Chondrocyte (in vitro differentiated cells): ENCODE results near the gene CREBRF. TPM values are rescaled to one million over a fixed set of nuclear protein-coding genes. Genes with fewer than 3 reads are reported as not detected.

ENCODE experiments used
- DNase-seq: peaks from one replicate; pipeline ENCODE4 v3.0.0; 2021; ENCODE audit warnings: mixed read lengths, low spot score
- H3K27ac Mint-ChIP-seq: one replicate; pipeline ENCODE4 v1.8.0; 2021; ENCODE audit warnings: mild to moderate bottlenecking, moderate library complexity, mixed read lengths; ENCODE audit not compliant: unreplicated experiment
- H3K27me3 Mint-ChIP-seq: 2 replicates; pipeline ENCODE4 v1.8.0; 2021; ENCODE audit warnings: low read depth, mixed read lengths
- H3K36me3 Mint-ChIP-seq: 2 replicates; pipeline ENCODE4 v1.8.0; 2021; ENCODE audit warnings: low read depth, mixed read lengths
- H3K4me1 Mint-ChIP-seq: 2 replicates; pipeline ENCODE4 v1.8.0; 2021; ENCODE audit warnings: low read depth, mild to moderate bottlenecking, mixed read lengths
- H3K4me3 Mint-ChIP-seq: one replicate; pipeline ENCODE4 v1.8.0; 2021; ENCODE audit warnings: mild to moderate bottlenecking, moderate library complexity, mixed read lengths; ENCODE audit not compliant: unreplicated experiment
- H3K9me3 Mint-ChIP-seq: 2 replicates; pipeline ENCODE4 v1.8.0; 2021; ENCODE audit warnings: low read depth, mixed read lengths
- total RNA-seq: library from RNA; stranded (reverse); gene quantifications from 3 replicates; pipeline ENCODE4 v1.2.1, GENCODE V29; 2021
- TF ChIP-seq, protein P1 (sequence below): fragments of 200-600 bp; sonication (generic); IDR thresholded peaks from 2 replicates; pipeline ENCODE4 v1.5.0; 2021; ENCODE audit warnings: antibody characterized with exemption, mild to moderate bottlenecking, moderate library complexity

The CREBRF gene
- total RNA-seq, 1 donor from 2014 or later, result 14.7 TPM

DNA sequence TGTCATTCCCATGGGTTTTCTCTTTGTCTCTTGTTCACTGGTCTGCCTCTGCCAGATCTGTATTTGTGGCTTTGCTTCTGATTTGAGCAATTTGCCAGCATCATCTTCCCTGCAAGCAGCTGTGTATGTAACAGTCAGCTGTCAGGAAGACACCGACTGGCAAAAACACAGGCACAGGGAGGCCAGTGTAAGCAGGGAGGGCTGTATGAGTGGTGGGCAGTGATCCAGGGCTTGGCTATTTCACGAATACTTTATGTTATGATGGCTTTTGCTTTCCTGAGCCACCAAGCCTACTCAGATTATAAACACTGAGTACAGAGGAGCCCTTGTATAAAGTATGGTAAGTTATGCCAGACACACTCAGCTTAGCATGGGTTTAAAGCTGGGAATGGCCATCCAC, 99.8 kb downstream of the CREBRF start:
- H3K27me3 Mint-ChIP-seq, result no peaks in the 10 kb centered on the region
- peaks cover 17% of the 10 kb centered on the region for H3K36me3 Mint-ChIP-seq
- no peak overlapping the region for H3K27ac Mint-ChIP-seq
- H3K4me1 Mint-ChIP-seq, result no peaks in the 10 kb centered on the region
- H3K9me3 Mint-ChIP-seq, result no peaks in the 10 kb centered on the region
- H3K4me3 Mint-ChIP-seq, result no peak overlapping the region
- TF ChIP-seq, protein P1, sequence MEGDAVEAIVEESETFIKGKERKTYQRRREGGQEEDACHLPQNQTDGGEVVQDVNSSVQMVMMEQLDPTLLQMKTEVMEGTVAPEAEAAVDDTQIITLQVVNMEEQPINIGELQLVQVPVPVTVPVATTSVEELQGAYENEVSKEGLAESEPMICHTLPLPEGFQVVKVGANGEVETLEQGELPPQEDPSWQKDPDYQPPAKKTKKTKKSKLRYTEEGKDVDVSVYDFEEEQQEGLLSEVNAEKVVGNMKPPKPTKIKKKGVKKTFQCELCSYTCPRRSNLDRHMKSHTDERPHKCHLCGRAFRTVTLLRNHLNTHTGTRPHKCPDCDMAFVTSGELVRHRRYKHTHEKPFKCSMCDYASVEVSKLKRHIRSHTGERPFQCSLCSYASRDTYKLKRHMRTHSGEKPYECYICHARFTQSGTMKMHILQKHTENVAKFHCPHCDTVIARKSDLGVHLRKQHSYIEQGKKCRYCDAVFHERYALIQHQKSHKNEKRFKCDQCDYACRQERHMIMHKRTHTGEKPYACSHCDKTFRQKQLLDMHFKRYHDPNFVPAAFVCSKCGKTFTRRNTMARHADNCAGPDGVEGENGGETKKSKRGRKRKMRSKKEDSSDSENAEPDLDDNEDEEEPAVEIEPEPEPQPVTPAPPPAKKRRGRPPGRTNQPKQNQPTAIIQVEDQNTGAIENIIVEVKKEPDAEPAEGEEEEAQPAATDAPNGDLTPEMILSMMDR, result no peak
- DNase-seq, result no peak

- no peak for DNase-seq
- Mint-ChIP-seq H3K27ac (no peak overlapping the region), H3K9me3 (no peaks in the 10 kb centered on the region), H3K4me1 (no peaks in the 10 kb centered on the region), H3K36me3 (peaks cover 19% of the 10 kb centered on the region), H3K27me3 (no peaks in the 10 kb centered on the region), H3K4me3 (no peak overlapping the region)
- TF ChIP-seq, protein P1, result no peak
Observed at GRCh38 chr5:173158366-173158765, 102.2 kb downstream of the CREBRF start.

DNA sequence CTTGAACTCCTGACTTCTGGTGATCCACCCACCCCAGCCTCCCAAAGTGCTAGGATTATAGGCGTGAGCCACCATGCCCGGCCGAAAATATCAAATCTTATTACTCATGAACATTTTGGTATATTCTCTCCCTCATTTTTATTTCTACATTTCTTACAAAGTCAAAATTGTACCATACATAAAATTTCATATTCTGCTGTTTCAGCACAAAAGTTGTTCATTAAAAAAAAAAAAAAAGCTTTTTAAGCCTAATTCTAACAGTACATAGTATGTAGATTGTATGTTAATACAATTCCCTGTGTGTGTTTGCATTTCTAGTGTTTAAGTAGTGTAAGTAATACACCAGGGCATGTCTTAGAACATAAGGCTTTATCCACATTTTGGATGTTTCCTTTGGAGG, 103.1 kb downstream of the CREBRF start:
- DNase-seq, result no peak
- peaks cover 19% of the 10 kb centered on the region for H3K36me3 Mint-ChIP-seq
- TF ChIP-seq, protein P1, result no peak
- no peak overlapping the region for H3K27ac Mint-ChIP-seq
- H3K4me1 Mint-ChIP-seq, result no peaks in the 10 kb centered on the region
- H3K4me3 Mint-ChIP-seq, result no peak overlapping the region
- no peaks in the 10 kb centered on the region for H3K27me3 Mint-ChIP-seq
- H3K9me3 Mint-ChIP-seq, result no peaks in the 10 kb centered on the region

DNA sequence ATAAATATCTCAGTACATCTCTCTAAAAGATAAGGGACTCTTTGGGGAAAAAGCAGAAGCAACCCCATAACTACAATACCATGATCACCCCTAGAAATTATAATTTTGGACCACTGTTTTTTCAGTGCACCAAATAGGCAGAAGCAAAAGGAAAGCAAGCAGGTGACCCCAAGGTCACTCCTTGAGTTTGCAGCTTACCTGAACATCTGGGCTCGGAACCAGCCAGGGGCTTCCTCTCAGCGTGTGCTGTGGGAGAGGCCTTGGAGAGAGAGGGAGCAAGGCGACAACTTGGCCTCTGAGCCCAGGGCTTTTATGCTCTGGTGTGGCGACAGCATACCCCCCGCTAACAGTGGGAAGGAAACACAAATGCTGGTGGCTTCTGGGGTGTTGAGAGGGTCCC, 105.0 kb downstream of the CREBRF start:
- Mint-ChIP-seq H3K36me3 (peaks cover 18% of the 10 kb centered on the region), H3K9me3 (no peaks in the 10 kb centered on the region), H3K27me3 (no peaks in the 10 kb centered on the region), H3K4me1 (no peaks in the 10 kb centered on the region), H3K4me3 (no peak overlapping the region), H3K27ac (no peak overlapping the region)
- no peak for DNase-seq
- TF ChIP-seq, protein P1, result no peak

DNA sequence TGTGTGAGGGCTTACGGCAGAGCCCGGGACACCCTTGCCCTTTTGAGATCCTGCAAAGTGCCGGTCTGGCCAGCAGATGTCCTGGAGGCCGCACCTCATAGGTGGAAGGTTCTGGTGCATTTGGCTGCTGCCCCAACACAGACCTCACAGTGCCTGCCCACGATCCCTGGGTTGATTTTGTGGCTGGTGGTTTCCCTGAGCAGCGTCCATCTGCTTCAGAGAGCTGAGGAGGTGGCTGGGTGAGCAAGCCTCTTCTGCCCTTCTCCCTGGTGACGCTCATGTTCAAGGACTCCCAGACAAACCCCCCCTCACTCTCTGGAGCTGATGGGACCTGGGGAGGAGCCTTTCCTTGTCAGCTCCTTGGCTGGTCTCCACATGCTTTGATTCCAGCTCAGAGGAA, 107.1 kb downstream of the CREBRF start:
- TF ChIP-seq, protein P1, result no peak
- H3K4me1 Mint-ChIP-seq, result no peaks in the 10 kb centered on the region
- H3K36me3 Mint-ChIP-seq, result peaks cover 15% of the 10 kb centered on the region
- H3K9me3 Mint-ChIP-seq, result no peaks in the 10 kb centered on the region
- no peaks in the 10 kb centered on the region for H3K27me3 Mint-ChIP-seq
- no peak overlapping the region for H3K27ac Mint-ChIP-seq
- no peak overlapping the region for H3K4me3 Mint-ChIP-seq
- no peak for DNase-seq
